ENCODE results near the gene RNF186. TPM values are rescaled to one million over a fixed set of nuclear protein-coding genes. Genes with fewer than 3 reads are reported as not detected.
A peak's percentile ranks its signal among the peaks of the same experiment; 100 is the strongest.

The RNF186 gene
- total RNA-seq, 4 donors from 2014 or later, result not detected

DNA sequence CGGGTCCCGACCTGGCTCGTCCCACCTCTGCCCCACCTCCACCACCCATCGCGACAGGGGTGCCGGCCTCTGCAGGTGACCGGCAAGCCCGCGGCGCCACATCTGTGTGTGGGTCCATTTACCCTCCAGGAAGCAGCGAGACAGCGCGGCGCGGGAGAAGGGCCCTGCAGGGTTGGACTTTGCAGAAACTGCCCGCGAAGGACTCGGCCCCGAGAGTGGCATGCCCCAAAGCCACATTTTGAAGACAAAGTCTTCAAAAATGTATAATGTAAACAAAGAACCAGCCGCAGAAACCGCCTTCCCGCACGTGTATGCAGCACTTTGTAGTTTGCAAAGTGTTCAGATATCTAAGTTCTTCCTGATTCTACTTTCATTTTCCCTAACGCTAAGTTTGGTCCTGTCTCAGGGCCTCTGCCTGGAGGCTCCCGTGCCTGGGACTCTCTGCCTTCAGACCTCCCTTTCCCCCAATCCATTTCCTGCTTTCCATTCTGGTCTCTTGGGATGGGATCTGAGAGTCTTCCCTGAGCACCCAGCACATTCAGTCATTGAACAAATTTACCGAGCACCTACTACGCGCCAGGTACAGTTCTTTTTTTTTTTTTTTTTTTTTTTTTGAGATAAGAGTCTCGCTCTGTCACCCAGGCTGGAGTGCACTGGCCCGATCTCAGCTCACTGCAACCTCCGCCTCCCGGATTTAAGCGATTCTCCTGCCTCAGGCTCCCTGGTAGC lies 14.8 kb downstream of the RNF186 start:
- peak; percentile 23 to 33 for DNase-seq (ENCODE audit: low spot score in 2 of 2)
- 22 to 30% methylated on average over 23 to 33 of the region's 33 CpGs for WGBS, 2 donors
- Histone ChIP-seq H3K9me3 (no peaks in the 10 kb centered on the region), H3K36me3 (peaks cover 0 to 4% (median 0%) of the 10 kb centered on the region in 3 donors), H3K4me3 (peak overlapping the region; percentile 68 to 77 (median 74)), H3K4me1 (peaks cover 0 to 23% (median 13%) of the 10 kb centered on the region in 4 donors), H3K27ac (peak overlapping the region; percentile 75 to 93 (median 90)), H3K27me3 (no peaks in the 10 kb centered on the region)
- no peak for TF ChIP-seq POLR2A (IDR thresholded peaks at IDR 0.05)
- TF ChIP-seq EP300 (IDR thresholded peaks at IDR 0.05), result no peak
- TF ChIP-seq, protein P1, sequence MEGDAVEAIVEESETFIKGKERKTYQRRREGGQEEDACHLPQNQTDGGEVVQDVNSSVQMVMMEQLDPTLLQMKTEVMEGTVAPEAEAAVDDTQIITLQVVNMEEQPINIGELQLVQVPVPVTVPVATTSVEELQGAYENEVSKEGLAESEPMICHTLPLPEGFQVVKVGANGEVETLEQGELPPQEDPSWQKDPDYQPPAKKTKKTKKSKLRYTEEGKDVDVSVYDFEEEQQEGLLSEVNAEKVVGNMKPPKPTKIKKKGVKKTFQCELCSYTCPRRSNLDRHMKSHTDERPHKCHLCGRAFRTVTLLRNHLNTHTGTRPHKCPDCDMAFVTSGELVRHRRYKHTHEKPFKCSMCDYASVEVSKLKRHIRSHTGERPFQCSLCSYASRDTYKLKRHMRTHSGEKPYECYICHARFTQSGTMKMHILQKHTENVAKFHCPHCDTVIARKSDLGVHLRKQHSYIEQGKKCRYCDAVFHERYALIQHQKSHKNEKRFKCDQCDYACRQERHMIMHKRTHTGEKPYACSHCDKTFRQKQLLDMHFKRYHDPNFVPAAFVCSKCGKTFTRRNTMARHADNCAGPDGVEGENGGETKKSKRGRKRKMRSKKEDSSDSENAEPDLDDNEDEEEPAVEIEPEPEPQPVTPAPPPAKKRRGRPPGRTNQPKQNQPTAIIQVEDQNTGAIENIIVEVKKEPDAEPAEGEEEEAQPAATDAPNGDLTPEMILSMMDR (IDR thresholded peaks at IDR 0.05), result no peak

DNA sequence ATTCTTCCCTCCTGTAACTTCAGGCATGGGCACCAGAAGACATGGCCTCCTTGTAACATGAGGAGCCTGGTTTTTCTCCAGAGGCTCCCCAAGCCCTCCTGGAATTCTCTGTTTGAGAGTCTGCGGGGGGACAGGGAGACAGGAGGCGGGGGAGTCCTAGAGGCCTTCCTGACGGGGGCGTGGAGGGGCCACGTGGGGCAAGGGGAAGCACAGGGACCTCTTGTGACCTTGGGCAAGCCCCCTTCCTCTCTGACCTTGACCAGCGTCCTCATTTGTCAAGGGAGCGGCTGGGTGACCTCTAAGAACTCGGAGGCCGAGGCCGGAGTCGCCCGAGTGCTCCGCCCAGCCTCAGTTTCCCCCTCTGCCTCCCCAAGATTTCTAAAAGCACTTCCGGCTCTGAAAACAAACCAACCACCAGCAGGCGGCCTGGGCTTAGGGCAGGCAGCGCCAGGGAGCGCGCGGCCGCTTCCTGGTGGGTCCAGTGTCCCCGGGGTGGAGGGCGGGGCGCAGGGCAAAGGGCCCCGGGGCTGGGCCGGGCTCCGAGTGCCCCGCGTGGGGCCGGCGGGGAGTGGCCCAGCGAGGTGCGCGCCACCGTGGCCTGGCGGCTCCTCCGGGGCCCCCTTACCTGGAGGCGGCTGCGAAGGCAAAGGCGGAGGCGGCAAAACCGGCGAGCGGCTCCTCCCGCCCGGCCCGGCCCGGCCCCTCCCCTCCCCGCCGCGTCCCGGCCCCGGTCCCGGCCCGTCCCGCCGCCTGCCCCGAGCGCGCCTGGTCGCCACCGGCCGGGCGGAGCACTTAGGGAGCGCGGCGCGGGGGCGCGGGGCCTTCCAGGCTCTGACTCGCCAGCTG lies 15.6 kb downstream of the RNF186 start, which contains the start of gene TMCO4:
TSS of gene TMCO4 (minus strand) at position 687 of the 846 bp plus-strand sequence. CDS start 19,158 bp downstream, outside the sequence.
- peak within 1 kb of the TSS; percentile 75 to 93 (median 90) for H3K27ac ChIP-seq
- whole genome bisulfite sequencing, 2 donors, result 1% methylated on average over 34 to 53 of the region's 70 CpGs
- H3K4me1 ChIP-seq, result peaks cover 0 to 23% (median 13%) of the 10 kb centered on the region in 4 donors
- DNase-seq (ENCODE audit: low spot score in 2 of 2), result peak; percentile 27 to 28
- H3K36me3 ChIP-seq, result peaks cover 0 to 4% (median 0%) of the 10 kb centered on the region in 3 donors
- H3K27me3 ChIP-seq, result no peaks in the 10 kb centered on the region
- no peak for TF ChIP-seq EP300 (IDR thresholded peaks at IDR 0.05)
- TF ChIP-seq, protein P1 (IDR thresholded peaks at IDR 0.05), result peak in 4 of 5 experiments; percentile 4 to 64 (median 52)
- H3K9me3 ChIP-seq, result no peaks in the 10 kb centered on the region
- H3K4me3 ChIP-seq, result peak within 1 kb of the TSS; percentile 68 to 77 (median 74)

DNA sequence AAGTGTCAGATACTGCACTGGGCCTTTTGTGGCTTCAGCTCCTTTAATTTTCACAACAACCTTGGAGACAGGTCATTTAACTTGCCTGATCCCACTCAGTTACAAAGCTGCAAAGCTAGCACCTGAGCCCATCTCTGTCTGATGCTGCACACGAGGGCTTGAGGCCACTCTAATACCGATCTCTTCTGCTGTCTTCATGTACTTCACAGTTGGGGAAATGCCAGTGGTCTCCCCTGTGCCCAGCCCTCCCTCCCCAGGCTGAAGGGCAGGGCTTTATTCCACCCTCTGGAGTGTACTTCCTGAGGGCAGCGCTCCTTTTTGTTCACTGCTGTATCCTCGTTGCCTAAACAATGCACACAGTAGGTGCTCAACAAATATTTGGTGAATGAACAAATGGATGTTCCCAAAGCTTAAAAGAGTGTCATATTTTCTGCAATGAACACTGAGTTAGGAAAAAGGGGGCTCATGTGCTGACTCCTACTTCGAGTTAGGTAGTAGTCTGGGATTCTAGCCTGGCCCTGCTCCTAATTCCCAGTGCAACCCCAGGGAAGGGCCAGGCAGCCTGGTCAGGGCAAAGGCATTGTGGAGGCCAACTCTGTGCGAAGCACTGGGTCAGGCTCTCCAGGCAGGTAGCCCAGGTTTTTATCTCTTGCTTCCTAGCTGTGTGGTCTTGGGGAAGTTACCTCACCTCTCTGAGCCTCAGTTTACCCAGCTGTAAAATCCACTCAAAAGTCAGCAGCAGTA lies 16.4 kb downstream of the RNF186 start:
- TF ChIP-seq, protein P1 (IDR thresholded peaks at IDR 0.05), result no peak
- TF ChIP-seq EP300 (IDR thresholded peaks at IDR 0.05), result no peak
- WGBS, 2 donors, result 63 to 64% methylated on average over 6 of the region's 6 CpGs
- Histone ChIP-seq H3K4me1 (peaks cover 0 to 23% (median 13%) of the 10 kb centered on the region in 4 donors), H3K9me3 (no peaks in the 10 kb centered on the region), H3K36me3 (peaks cover 0 to 4% (median 0%) of the 10 kb centered on the region in 3 donors), H3K27me3 (no peaks in the 10 kb centered on the region), H3K27ac (peak overlapping the region; percentile 75 to 93 (median 90)), H3K4me3 (peak overlapping the region; percentile 68 to 77 (median 74))
- DNase-seq (ENCODE audit: low spot score in 2 of 2), result no peak

DNA sequence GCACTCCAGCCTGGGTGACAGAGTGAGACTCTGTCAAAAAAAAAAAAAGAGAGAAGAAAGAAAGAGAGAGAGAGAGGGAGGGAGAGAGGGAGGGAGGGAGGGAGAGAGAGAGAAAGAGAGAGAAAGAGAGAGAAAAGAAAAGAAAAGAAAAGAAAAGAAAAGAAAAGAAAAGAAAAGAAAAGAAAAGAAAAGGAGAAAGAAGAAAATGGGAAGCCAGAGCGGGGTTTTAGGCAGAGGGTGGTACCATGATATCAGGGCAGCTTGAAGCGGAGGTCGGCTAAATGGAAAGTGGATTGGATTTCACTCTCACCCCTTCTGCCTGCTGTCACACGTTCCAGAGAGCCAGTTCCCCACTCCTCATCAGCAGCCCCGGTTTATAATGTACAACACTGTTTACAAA lies 17.3 kb downstream of the RNF186 start:
- peaks cover 0 to 30% (median 13%) of the 10 kb centered on the region in 4 donors for H3K4me1 ChIP-seq
- H3K27ac ChIP-seq, result peak overlapping the region; percentile 75 to 93 (median 90)
- no peaks in the 10 kb centered on the region for H3K9me3 ChIP-seq
- no peaks in the 10 kb centered on the region for H3K27me3 ChIP-seq
- TF ChIP-seq, protein P1 (IDR thresholded peaks at IDR 0.05), result no peak
- TF ChIP-seq EP300 (IDR thresholded peaks at IDR 0.05), result no peak
- peak in 1 of 2 donors; percentile 19 for TF ChIP-seq POLR2A (IDR thresholded peaks at IDR 0.05)
- DNase-seq (ENCODE audit: low spot score in 2 of 2), result no peak
- peaks cover 0 to 12% (median 0%) of the 10 kb centered on the region in 3 donors for H3K36me3 ChIP-seq
- WGBS, 2 donors, result 48 to 64% methylated on average over 5 of the region's 5 CpGs
- no peak overlapping the region for H3K4me3 ChIP-seq

Measured in tibial nerve (tissue), 4 donors.